Fibroblast of pulmonary artery (primary cell): ENCODE results near the gene NIM1K.
A peak's percentile ranks its signal among the peaks of the same experiment; 100 is the strongest.

Source experiments
- DNase-seq: peaks from one replicate; pipeline ENCODE4 v3.0.0-alpha.2; 2010; ENCODE audit warnings: low read depth
- H3K4me3 ChIP-seq: replicated peaks from 2 replicates; pipeline ENCODE4 v1.5.1; 2011; ENCODE audit warnings: low read depth, mild to moderate bottlenecking, control low read depth, low read length, moderate library complexity
- CTCF ChIP-seq: IDR thresholded peaks from 2 replicates; pipeline ENCODE4 v1.5.1; 2011; ENCODE audit warnings: mild to moderate bottlenecking, control low read depth, low read length, inconsistent platforms; ENCODE audit errors: missing control alignments

NIM1K gene

GRCh38 chr5:43191740-43192557 lies at the start of gene NIM1K:
Gene NIM1K (plus strand): TSS chr5:43192225. CDS start chr5:43245776, 53,551 bp downstream.
- peak within 1 kb of the TSS; percentile 54 for H3K4me3 ChIP-seq
- DNase-seq, result peak; percentile 37
- TF ChIP-seq CTCF, result no peak

DNA sequence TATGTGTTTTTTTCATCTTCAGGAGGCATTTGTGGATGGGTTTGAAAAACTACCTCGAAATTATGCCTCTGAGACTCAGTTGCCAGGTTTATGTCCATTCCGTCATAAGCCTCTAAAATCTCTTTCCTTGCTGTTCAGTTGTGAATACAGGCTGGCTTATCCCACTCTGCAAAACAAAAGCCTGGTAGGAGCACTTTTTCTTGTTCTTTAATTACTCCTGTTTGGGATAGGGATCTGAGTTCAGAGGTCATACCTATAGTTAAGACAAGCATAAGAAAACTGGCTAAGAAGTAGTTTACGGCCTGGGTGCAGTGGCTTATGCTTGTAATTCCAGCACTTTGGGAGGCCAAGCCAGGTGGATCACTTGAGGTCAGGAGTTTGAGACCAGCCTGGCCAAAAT lies 47.0 kb upstream of the NIM1K start:
- H3K4me3 ChIP-seq, result no peak overlapping the region
- TF ChIP-seq CTCF, result no peak
- DNase-seq, result no peak

GRCh38 chr5:43146958-43147357 lies 45.1 kb upstream of the NIM1K start:
- no peak for DNase-seq
- TF ChIP-seq CTCF, result no peak
- H3K4me3 ChIP-seq, result no peak overlapping the region

DNA sequence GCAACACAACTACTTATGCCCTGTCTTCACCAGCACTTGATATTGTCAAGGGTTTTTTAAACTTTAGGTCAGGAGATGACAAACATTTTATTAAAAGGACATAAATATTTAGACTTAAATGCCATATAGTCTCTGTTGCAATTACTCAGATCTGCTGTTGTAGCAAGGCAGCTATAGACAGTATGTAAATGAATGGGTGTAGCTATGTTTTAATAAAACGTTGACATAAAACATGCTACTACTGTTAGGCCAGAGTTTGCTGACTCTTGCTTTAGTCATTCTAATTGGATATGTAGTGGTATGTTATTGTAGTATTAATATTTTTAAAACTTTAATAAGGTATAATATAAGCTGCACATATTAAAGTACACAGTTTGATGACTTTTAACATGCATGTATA lies 43.6 kb upstream of the NIM1K start:
- no peak overlapping the region for H3K4me3 ChIP-seq
- no peak for DNase-seq
- no peak for TF ChIP-seq CTCF

- DNase-seq, result no peak
- no peak for TF ChIP-seq CTCF
- no peak overlapping the region for H3K4me3 ChIP-seq
Measured at GRCh38 chr5:43149231-43149630, 42.8 kb upstream of the NIM1K start.

DNA sequence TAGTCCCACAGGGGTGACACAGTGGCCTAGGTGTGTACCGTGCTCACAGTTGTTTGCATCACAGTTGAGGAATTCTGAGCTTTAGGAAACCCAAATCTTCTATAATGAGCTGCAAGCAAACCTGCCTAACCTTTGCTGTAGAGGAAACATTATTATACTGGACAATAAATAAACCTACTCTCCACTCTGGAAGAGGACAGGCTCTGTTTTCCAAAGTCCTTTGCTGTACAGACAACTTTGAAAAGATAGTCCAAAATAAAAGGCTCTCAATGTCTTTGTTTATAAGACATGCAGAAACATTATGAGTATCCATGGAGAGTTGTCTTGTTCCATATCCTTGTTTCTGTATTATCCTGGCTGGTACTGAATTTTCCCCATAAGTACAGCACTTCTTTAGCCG lies 42.0 kb upstream of the NIM1K start:
- H3K4me3 ChIP-seq, result no peak overlapping the region
- no peak for TF ChIP-seq CTCF
- no peak for DNase-seq

DNA sequence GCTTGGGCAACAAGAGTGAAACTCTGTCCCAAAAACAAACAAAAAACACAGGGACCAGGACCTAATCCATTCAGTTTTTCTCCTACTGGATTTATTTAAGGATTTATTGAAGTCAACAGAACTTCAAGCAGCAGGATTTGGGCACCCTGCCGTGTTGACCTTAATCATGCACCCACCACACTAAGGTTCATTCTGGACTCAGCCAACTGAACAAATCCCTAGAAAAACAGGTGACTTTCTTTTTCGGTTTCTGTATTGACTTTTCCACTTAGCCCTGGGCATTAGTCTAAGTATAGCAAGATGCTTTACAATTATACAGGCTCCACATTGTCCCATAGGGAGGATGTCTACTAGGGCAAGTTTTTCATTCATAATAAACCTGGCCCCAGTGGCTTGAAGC lies 41.3 kb upstream of the NIM1K start:
- no peak for DNase-seq
- no peak for TF ChIP-seq CTCF

More for the DNA sequence above, 41.3 kb upstream of the NIM1K start:
- H3K4me3 ChIP-seq, result no peak overlapping the region
